ENCODE data around the gene RELL1.
A peak's percentile ranks its signal among the peaks of the same experiment; 100 is the strongest.

RELL1 gene

GRCh38 chr4:37685161-37685822 is 884 bp downstream of the RELL1 start:
- TF ChIP-seq POLR2A (IDR thresholded peaks at IDR 0.05; ENCODE audit: low read depth, low read length) (no peak), TAF1 (IDR thresholded peaks at IDR 0.05; ENCODE audit: low read depth, low read length) (no peak), POLR2AphosphoS5 (IDR thresholded peaks at IDR 0.05; ENCODE audit: low read depth, low read length) (no peak), POU2F2 (IDR thresholded peaks at IDR 0.05; ENCODE audit: low read depth, low read length) (no peak), SPI1 (IDR thresholded peaks at IDR 0.05; ENCODE audit: low read depth, low read length) (no peak), PAX5 (IDR thresholded peaks at IDR 0.05; ENCODE audit: insufficient read depth, low read length, severe bottlenecking) (no peak)

GRCh38 chr4:37684154-37684553 is 2.0 kb downstream of the RELL1 start:
- no peak for TF ChIP-seq POLR2AphosphoS5 (IDR thresholded peaks at IDR 0.05; ENCODE audit: low read depth, low read length)
- no peak for TF ChIP-seq TAF1 (IDR thresholded peaks at IDR 0.05; ENCODE audit: low read depth, low read length)
- TF ChIP-seq POU2F2 (IDR thresholded peaks at IDR 0.05; ENCODE audit: low read depth, low read length), result no peak
- no peak for TF ChIP-seq SPI1 (IDR thresholded peaks at IDR 0.05; ENCODE audit: low read depth, low read length)
- TF ChIP-seq POLR2A (IDR thresholded peaks at IDR 0.05; ENCODE audit: low read depth, low read length), result no peak
- TF ChIP-seq PAX5 (IDR thresholded peaks at IDR 0.05; ENCODE audit: insufficient read depth, low read length, severe bottlenecking), result no peak
- no peak for DNase-seq (ENCODE audit: insufficient read length, low spot score)
- FAIRE-seq, result no peak

More at GRCh38 chr4:37685161-37685822, 884 bp downstream of the RELL1 start:
- FAIRE-seq, result peak; percentile 68
- no peak for DNase-seq (ENCODE audit: insufficient read length, low spot score)

DNA sequence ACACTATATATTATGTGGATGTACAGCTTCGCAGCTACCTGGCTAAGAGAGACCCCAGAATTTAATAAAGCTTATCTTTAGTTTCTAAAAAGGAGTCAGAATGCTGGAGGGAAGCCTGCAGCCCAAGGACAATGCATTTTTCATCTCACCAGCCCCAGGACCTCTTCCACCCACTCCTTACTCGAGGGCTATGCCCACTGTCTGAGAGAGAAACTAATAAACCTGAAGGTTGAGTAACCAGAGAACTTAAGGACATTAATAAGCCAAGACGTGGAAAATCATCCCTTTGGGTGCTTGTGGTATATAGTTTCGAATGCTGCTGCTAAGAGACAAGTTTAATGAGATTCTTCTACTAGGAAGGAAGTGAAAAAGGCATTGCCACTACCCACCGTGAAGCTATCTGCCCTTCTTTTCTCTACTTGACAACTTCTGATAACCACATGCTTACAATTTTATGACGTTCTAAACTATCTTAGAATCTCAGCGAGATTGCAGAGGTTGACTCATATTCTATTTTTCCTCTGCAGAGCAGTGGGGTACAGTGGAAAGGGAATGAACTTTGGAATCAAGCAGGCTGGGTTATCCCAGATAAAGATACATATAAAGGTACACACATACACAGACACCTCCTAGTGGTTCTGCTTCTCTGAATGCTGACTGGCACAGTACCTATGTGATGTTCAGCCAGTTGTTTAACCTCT is 3.3 kb downstream of the RELL1 start:
- TF ChIP-seq POU2F2 (IDR thresholded peaks at IDR 0.05; ENCODE audit: low read depth, low read length) (no peak), SPI1 (IDR thresholded peaks at IDR 0.05; ENCODE audit: low read depth, low read length) (peak; percentile 94)
- FAIRE-seq, result peak; percentile 87
- DNase-seq (ENCODE audit: insufficient read length, low spot score), result no peak

- DNase-seq (ENCODE audit: insufficient read length, low spot score) (no peak), FAIRE-seq (no peak)
- TF ChIP-seq SPI1 (IDR thresholded peaks at IDR 0.05; ENCODE audit: low read depth, low read length), result no peak
- no peak for TF ChIP-seq POLR2AphosphoS5 (IDR thresholded peaks at IDR 0.05; ENCODE audit: low read depth, low read length)
- no peak for TF ChIP-seq POU2F2 (IDR thresholded peaks at IDR 0.05; ENCODE audit: low read depth, low read length)
- no peak for TF ChIP-seq PAX5 (IDR thresholded peaks at IDR 0.05; ENCODE audit: insufficient read depth, low read length, severe bottlenecking)
- no peak for TF ChIP-seq TAF1 (IDR thresholded peaks at IDR 0.05; ENCODE audit: low read depth, low read length)
- TF ChIP-seq POLR2A (IDR thresholded peaks at IDR 0.05; ENCODE audit: low read depth, low read length), result no peak
These were observed 6.1 kb downstream of the RELL1 start for GRCh38 chr4:37680089-37680488.

DNA sequence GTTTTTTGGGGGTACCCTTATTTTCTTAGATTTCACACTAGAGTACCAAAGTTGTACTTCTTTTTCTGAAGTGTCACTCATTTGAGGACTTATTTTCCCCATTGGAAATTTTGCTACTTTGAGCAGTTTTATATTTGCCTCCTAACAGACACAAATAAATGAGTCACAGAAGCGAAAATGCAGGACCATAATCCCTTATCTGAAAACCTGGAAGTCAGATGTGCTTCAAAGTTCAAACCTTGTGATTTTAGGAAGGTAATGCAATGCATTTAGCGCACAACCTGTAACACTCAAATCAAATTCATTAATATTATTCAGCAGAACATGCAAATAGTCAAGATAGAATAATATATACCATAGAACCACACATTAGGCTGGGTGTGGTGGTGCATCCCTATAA is 6.9 kb downstream of the RELL1 start:
- FAIRE-seq, result no peak
- DNase-seq (ENCODE audit: insufficient read length, low spot score), result no peak
- TF ChIP-seq POU2F2 (IDR thresholded peaks at IDR 0.05; ENCODE audit: low read depth, low read length) (no peak), POLR2A (IDR thresholded peaks at IDR 0.05; ENCODE audit: low read depth, low read length) (no peak), POLR2AphosphoS5 (IDR thresholded peaks at IDR 0.05; ENCODE audit: low read depth, low read length) (no peak), SPI1 (IDR thresholded peaks at IDR 0.05; ENCODE audit: low read depth, low read length) (no peak), PAX5 (IDR thresholded peaks at IDR 0.05; ENCODE audit: insufficient read depth, low read length, severe bottlenecking) (no peak), TAF1 (IDR thresholded peaks at IDR 0.05; ENCODE audit: low read depth, low read length) (no peak)

DNA sequence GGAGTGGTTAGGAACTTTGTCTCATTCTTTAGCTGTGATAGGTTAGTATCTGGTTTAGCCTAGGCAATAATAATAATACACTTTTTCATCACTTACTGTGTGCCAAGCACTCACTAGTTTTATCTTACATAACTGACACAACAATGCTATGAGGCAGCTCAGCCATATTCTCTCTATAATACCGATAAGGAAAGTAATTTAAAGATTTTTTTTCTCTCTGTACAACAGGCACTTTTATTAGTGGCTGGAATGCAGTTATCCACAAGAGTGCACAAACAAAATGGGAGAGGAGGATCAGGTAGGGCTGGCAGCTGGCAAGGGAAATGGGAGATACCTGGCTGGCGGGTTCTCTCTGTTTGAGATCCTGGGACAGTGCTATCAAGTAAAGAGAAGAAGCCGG is 7.6 kb downstream of the RELL1 start:
- no peak for DNase-seq (ENCODE audit: insufficient read length, low spot score)
- no peak for TF ChIP-seq TAF1 (IDR thresholded peaks at IDR 0.05; ENCODE audit: low read depth, low read length)
- no peak for TF ChIP-seq SPI1 (IDR thresholded peaks at IDR 0.05; ENCODE audit: low read depth, low read length)
- no peak for TF ChIP-seq POU2F2 (IDR thresholded peaks at IDR 0.05; ENCODE audit: low read depth, low read length)
- TF ChIP-seq POLR2A (IDR thresholded peaks at IDR 0.05; ENCODE audit: low read depth, low read length), result no peak
- no peak for FAIRE-seq

DNA sequence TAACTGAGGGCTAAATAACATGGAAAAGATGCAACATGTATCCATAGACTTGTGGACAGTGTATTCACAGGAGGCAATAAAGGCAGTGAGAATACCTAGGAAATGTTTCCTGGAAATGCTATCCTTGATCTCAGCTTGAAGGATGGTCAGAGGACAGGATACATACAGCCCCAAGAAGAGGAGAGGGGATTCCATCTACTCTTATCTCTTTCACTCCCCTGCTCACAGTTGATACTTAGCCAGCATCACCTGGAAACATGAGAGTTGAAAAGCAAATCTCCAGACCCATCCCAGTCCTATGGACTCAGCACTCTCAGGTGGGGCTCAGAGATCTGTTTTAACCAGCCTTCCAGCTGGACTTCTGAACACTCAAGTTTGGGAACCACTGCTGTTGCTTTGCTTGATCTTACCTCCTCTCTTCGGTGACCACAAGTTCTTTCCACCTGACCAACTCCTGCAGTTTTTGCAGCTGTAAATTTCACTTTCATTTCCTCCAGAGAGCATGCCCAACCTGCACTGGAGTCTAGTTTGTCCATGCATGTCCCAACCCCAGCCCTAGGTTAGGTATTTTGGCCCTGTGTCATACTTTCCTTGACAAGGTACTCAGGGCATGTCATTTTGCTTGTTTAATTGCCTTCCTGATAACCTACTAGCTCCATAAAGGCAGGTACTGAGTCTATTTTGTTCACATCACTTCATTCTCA is 10.4 kb downstream of the RELL1 start:
- peak; percentile 73 for TF ChIP-seq PAX5 (IDR thresholded peaks at IDR 0.05; ENCODE audit: insufficient read depth, low read length, severe bottlenecking)
- TF ChIP-seq POU2F2 (IDR thresholded peaks at IDR 0.05; ENCODE audit: low read depth, low read length), result no peak
- TF ChIP-seq SPI1 (IDR thresholded peaks at IDR 0.05; ENCODE audit: low read depth, low read length), result peak; percentile 88
- TF ChIP-seq POLR2A (IDR thresholded peaks at IDR 0.05; ENCODE audit: low read depth, low read length), result no peak
- no peak for TF ChIP-seq POLR2AphosphoS5 (IDR thresholded peaks at IDR 0.05; ENCODE audit: low read depth, low read length)
- DNase-seq (ENCODE audit: insufficient read length, low spot score), result peak; percentile 45
- FAIRE-seq, result peak; percentile 95

GRCh38 chr4:37674439-37674838 is 11.7 kb downstream of the RELL1 start:
- FAIRE-seq (no peak), DNase-seq (ENCODE audit: insufficient read length, low spot score) (no peak)
- no peak for TF ChIP-seq SPI1 (IDR thresholded peaks at IDR 0.05; ENCODE audit: low read depth, low read length)
- no peak for TF ChIP-seq POLR2A (IDR thresholded peaks at IDR 0.05; ENCODE audit: low read depth, low read length)
- no peak for TF ChIP-seq POU2F2 (IDR thresholded peaks at IDR 0.05; ENCODE audit: low read depth, low read length)
- TF ChIP-seq TAF1 (IDR thresholded peaks at IDR 0.05; ENCODE audit: low read depth, low read length), result no peak

GRCh38 chr4:37673538-37674192 is 12.5 kb downstream of the RELL1 start:
- no peak for DNase-seq (ENCODE audit: insufficient read length, low spot score)
- TF ChIP-seq TAF1 (IDR thresholded peaks at IDR 0.05; ENCODE audit: low read depth, low read length) (no peak), SPI1 (IDR thresholded peaks at IDR 0.05; ENCODE audit: low read depth, low read length) (no peak), POLR2AphosphoS5 (IDR thresholded peaks at IDR 0.05; ENCODE audit: low read depth, low read length) (no peak), PAX5 (IDR thresholded peaks at IDR 0.05; ENCODE audit: insufficient read depth, low read length, severe bottlenecking) (no peak), POLR2A (IDR thresholded peaks at IDR 0.05; ENCODE audit: low read depth, low read length) (no peak), POU2F2 (IDR thresholded peaks at IDR 0.05; ENCODE audit: low read depth, low read length) (no peak)
- no peak for FAIRE-seq
